Kidney (tissue), 14 donors: ENCODE measurements around the gene PGBD5. TPM values are rescaled to one million over a fixed set of nuclear protein-coding genes. Genes with fewer than 3 reads are reported as not detected.

Experiments used
- DNase-seq, 5 donors: peaks; one replicate each; pipeline ENCODE4 v3.0.0-alpha.2; 2013 to 2020
- FAIRE-seq: peaks from 2 replicates; lab custom pipeline; 2012; peaks lifted over from hg19 to GRCh38; lab: Jason Lieb, UNC
- H3K27ac ChIP-seq, 2 donors: one replicate each; pipeline ENCODE4 v1.7.0; 2013; ENCODE audit warnings: low read depth in 2 of 2, low read length in 2 of 2, inconsistent platforms in 1 of 2
- H3K27me3 ChIP-seq: one replicate; pipeline ENCODE4 v1.7.1; 2013; ENCODE audit warnings: low read length, inconsistent platforms; ENCODE audit not compliant: control insufficient read depth, insufficient read depth
- H3K36me3 ChIP-seq, 3 donors: one replicate each; pipeline versions ENCODE4 v1.7.0 to v1.7.1; 2013; ENCODE audit warnings: low read length in 3 of 3, control low read depth in 1 of 3, inconsistent platforms in 1 of 3; ENCODE audit not compliant: insufficient read depth in 3 of 3, control insufficient read depth in 2 of 3
- H3K4me1 ChIP-seq, 3 donors: one replicate each; pipeline versions ENCODE4 v1.7.0 to v1.7.1; 2013; ENCODE audit warnings: low read length in 3 of 3, inconsistent platforms in 1 of 3, low read depth in 1 of 3; ENCODE audit not compliant: control insufficient read depth in 2 of 3, insufficient read depth in 2 of 3
- H3K4me3 ChIP-seq, 3 donors: one replicate each; pipeline versions ENCODE4 v1.7.0 to v1.8.1; 2013; ENCODE audit warnings: low read length in 3 of 3, control low read depth in 1 of 3, inconsistent platforms in 1 of 3
- H3K9ac ChIP-seq, 3 donors: one replicate each; pipeline versions ENCODE4 v1.7.0 to v1.7.1; 2013; ENCODE audit warnings: low read length in 3 of 3, control low read depth in 1 of 3, inconsistent platforms in 1 of 3
- H3K9me3 ChIP-seq, 3 donors: one replicate each; pipeline versions ENCODE4 v1.7.0 to v1.7.1; 2013; ENCODE audit warnings: low read length in 3 of 3, control low read depth in 1 of 3, inconsistent platforms in 1 of 3; ENCODE audit not compliant: control insufficient read depth in 2 of 3, insufficient read depth in 1 of 3
- CTCF ChIP-seq: IDR thresholded peaks from 3 replicates; pipeline ENCODE4 v1.5.1; 2012; ENCODE audit warnings: mild to moderate bottlenecking, moderate library complexity, borderline replicate concordance; ENCODE audit not compliant: insufficient read depth; ENCODE audit errors: extremely low read depth
- intact Hi-C: fragments of 100-400 bp; cut with DNase I; formaldehyde crosslinking; loops from one replicate; pipeline ENCODE4 v1.11.1; 2022
- polyA plus RNA-seq: library from polyadenylated mRNA; stranded (reverse); fragments of 350-450 nt; fragmentation: Illumina TruSeq; extraction: RNeasy Lipid Tissue Mini Kit (QIAGEN cat#74804); gene quantifications from one replicate; pipeline ENCODE4 v1.2.3, GENCODE V29; 2014; ENCODE audit warnings: low read depth, low replicate concordance; ENCODE audit not compliant: insufficient read depth
- total RNA-seq: library from RNA; stranded (reverse); fragmentation: NEBNext Ultra II Directional; extraction: Animal tissue kit (Norgen Biotek cat#: 25700); gene quantifications from one replicate; pipeline ENCODE4 v1.2.1, GENCODE V29; 2021
- donor health status: control.
- donor health status: control.
- donor health status: control.
- donor health status: control.
- donor health status: control.
- donor health status: DM: yes; HTN: yes; CAD: no.
- donor health status: Normal renal cell carcinoma (clear cell type).

Gene PGBD5
- total and polyA plus RNA-seq, 2 donors from 2014 or later, result 2.0 to 3.7 TPM

- Histone ChIP-seq H3K27ac (no peak overlapping the region), H3K4me1 (no peaks in the 10 kb centered on the region), H3K36me3 (no peaks in the 10 kb centered on the region), H3K27me3 (no peaks in the 10 kb centered on the region), H3K4me3 (no peak overlapping the region), H3K9ac (no peak overlapping the region), H3K9me3 (no peaks in the 10 kb centered on the region)
- intact Hi-C loops, result no loop called here
- FAIRE-seq, result no peak
- no peak for TF ChIP-seq CTCF
- no peak for DNase-seq
Measured at GRCh38 chr1:230431527-230431926, 5.4 kb upstream of the PGBD5 start.

GRCh38 chr1:230430499-230430898, 4.4 kb upstream of the PGBD5 start:
- intact Hi-C loops, result no loop called here
- H3K36me3 ChIP-seq, result no peaks in the 10 kb centered on the region
- DNase-seq (no peak), FAIRE-seq (no peak)
- H3K9ac ChIP-seq, result no peak overlapping the region
- H3K4me3 ChIP-seq, result no peak overlapping the region
- no peak overlapping the region for H3K27ac ChIP-seq
- TF ChIP-seq CTCF, result no peak
- no peaks in the 10 kb centered on the region for H3K4me1 ChIP-seq
- no peaks in the 10 kb centered on the region for H3K9me3 ChIP-seq
- H3K27me3 ChIP-seq, result no peaks in the 10 kb centered on the region

GRCh38 chr1:230429067-230429735, 3.1 kb upstream of the PGBD5 start:
- no peak for TF ChIP-seq CTCF
- Histone ChIP-seq H3K9me3 (no peaks in the 10 kb centered on the region), H3K9ac (no peak overlapping the region), H3K27ac (no peak overlapping the region), H3K4me1 (peaks cover 0 to 9% (median 0%) of the 10 kb centered on the region in 3 donors), H3K27me3 (peaks cover 5% of the 10 kb centered on the region), H3K4me3 (no peak overlapping the region), H3K36me3 (no peaks in the 10 kb centered on the region)
- no peak for FAIRE-seq
- intact Hi-C loops, result no loop called here
- DNase-seq, result no peak
